ENCODE results near the gene DVL1.
A peak's percentile ranks its signal among the peaks of the same experiment; 100 is the strongest.
"Not testable (repeated sequence)": the region's sequence is repeated elsewhere in the genome, so short reads cannot be mapped to it uniquely, and the experiment has no call there.

Gene DVL1

GRCh38 chr1:1324524-1325287 is 24.5 kb downstream of the DVL1 start, which contains the start of the genes CPTP and INTS11:
Gene CPTP (plus strand): TSS chr1:1324802. CDS start chr1:1326911, 2,109 bp downstream.
Gene INTS11 (minus strand): TSS chr1:1324660. CDS start chr1:1324608, 52 bp downstream.
- DNase-seq, result peak; percentile 74

GRCh38 chr1:1324084-1324523 is 25.1 kb downstream of the DVL1 start:
- DNase-seq, result no peak

GRCh38 chr1:1322952-1323351 is 26.3 kb downstream of the DVL1 start:
- DNase-seq, result no peak

- no peak for DNase-seq
Observed at GRCh38 chr1:1322418-1322817, 26.8 kb downstream of the DVL1 start.

- DNase-seq, result no peak
Observed at GRCh38 chr1:1321477-1321876, 27.7 kb downstream of the DVL1 start.

- no peak for DNase-seq
Observed at GRCh38 chr1:1320666-1321448, 28.4 kb downstream of the DVL1 start.

- DNase-seq, result no peak
Observed at GRCh38 chr1:1319646-1319941, 29.6 kb downstream of the DVL1 start.

- no peak for DNase-seq
Observed at GRCh38 chr1:1318777-1319645, 30.2 kb downstream of the DVL1 start.

GRCh38 chr1:1318131-1318652 is 31.0 kb downstream of the DVL1 start:
- peak; percentile 91 for DNase-seq

GRCh38 chr1:1317420-1317819 is 31.8 kb downstream of the DVL1 start:
- no peak for DNase-seq

- not testable (repeated sequence) for DNase-seq
Observed at GRCh38 chr1:1316199-1316598, 33.0 kb downstream of the DVL1 start.

GRCh38 chr1:1315435-1315954 is 33.7 kb downstream of the DVL1 start:
- no peak for DNase-seq

GRCh38 chr1:1314678-1315335 is 34.4 kb downstream of the DVL1 start:
- no peak for DNase-seq

GRCh38 chr1:1314237-1314586 is 35.0 kb downstream of the DVL1 start:
- DNase-seq, result no peak

GRCh38 chr1:1313500-1314236 is 35.5 kb downstream of the DVL1 start:
- no peak for DNase-seq

- no peak for DNase-seq
Observed at GRCh38 chr1:1312450-1313314, 36.5 kb downstream of the DVL1 start.

- no peak for DNase-seq
Observed at GRCh38 chr1:1311107-1312104, 37.8 kb downstream of the DVL1 start.

GRCh38 chr1:1310476-1311053 is 38.7 kb downstream of the DVL1 start:
- no peak for DNase-seq

- no peak for DNase-seq
Observed at GRCh38 chr1:1310109-1310385, 39.2 kb downstream of the DVL1 start.
